GM23338 (cell line): ENCODE data around the gene TBKBP1. TPM values are rescaled to one million over a fixed set of nuclear protein-coding genes. Genes with fewer than 3 reads are reported as not detected.

Experiments
- ATAC-seq: fragments of 200-7000 bp; cut with Tn5 transposase; 3 replicates; pipeline ENCODE4 v1.9.1; 2020
- DNase-seq: peaks from one replicate; pipeline ENCODE4 v3.0.0-alpha.2; 2015; ENCODE audit warnings: low spot score
- H2AFZ ChIP-seq: fragments of 200-600 bp; sonication (generic); 2 replicates; pipeline ENCODE4 v1.8.0; 2016; ENCODE audit warnings: antibody characterized with exemption, mild to moderate bottlenecking, moderate library complexity
- H3F3A ChIP-seq: fragments of 200-600 bp; sonication (generic); replicated peaks from 2 replicates; pipeline ENCODE4 v1.8.0; 2017; ENCODE audit warnings: antibody characterized with exemption, mixed run types, low read depth
- H3K27ac ChIP-seq: fragments of 200-600 bp; sonication (generic); 2 replicates; pipeline ENCODE4 v1.6.1; 2016; ENCODE audit warnings: low read depth
- H3K27me3 ChIP-seq: fragments of 200-600 bp; sonication (generic); 2 replicates; pipeline ENCODE4 v1.8.0; 2016; ENCODE audit warnings: mild to moderate bottlenecking, mixed run types, moderate library complexity; ENCODE audit not compliant: insufficient read depth
- H3K36me3 ChIP-seq: fragments of 200-600 bp; sonication (generic); 2 replicates; pipeline ENCODE4 v1.8.0; 2016; ENCODE audit warnings: mild to moderate bottlenecking; ENCODE audit not compliant: insufficient read depth
- H3K4me1 ChIP-seq: fragments of 200-600 bp; sonication (generic); 2 replicates; pipeline ENCODE4 v1.8.0; 2016; ENCODE audit warnings: mild to moderate bottlenecking, moderate library complexity; ENCODE audit not compliant: insufficient read depth
- H3K4me2 ChIP-seq: fragments of 200-600 bp; sonication (generic); 2 replicates; pipeline ENCODE4 v1.7.1; 2017; ENCODE audit warnings: mixed run types
- H3K4me3 ChIP-seq: fragments of 200-600 bp; sonication (generic); 2 replicates; pipeline ENCODE4 v1.6.1; 2016; ENCODE audit warnings: mixed run types
- H3K79me2 ChIP-seq: fragments of 200-600 bp; sonication (generic); replicated peaks from 2 replicates; pipeline ENCODE4 v1.8.0; 2017; ENCODE audit warnings: mild to moderate bottlenecking; ENCODE audit not compliant: insufficient read depth
- H3K9me2 ChIP-seq: fragments of 200-600 bp; sonication (generic); 2 replicates; pipeline ENCODE4 v1.8.0; 2017; ENCODE audit not compliant: insufficient read depth
- H4K20me1 ChIP-seq: fragments of 200-600 bp; sonication (generic); replicated peaks from 2 replicates; pipeline ENCODE4 v1.8.0; 2017; ENCODE audit warnings: mild to moderate bottlenecking; ENCODE audit not compliant: insufficient read depth
- H3K27ac Mint-ChIP-seq: 2 replicates; pipeline ENCODE4 v1.8.0; 2020; ENCODE audit warnings: inconsistent platforms, mild to moderate bottlenecking, moderate library complexity, mixed read lengths
- H3K27me3 Mint-ChIP-seq: 3 replicates; pipeline ENCODE4 v1.8.0; 2022; ENCODE audit warnings: low read depth, mild to moderate bottlenecking, moderate library complexity, mixed read lengths, inconsistent platforms; ENCODE audit not compliant: insufficient read depth, poor library complexity
- H3K36me3 Mint-ChIP-seq: 3 replicates; pipeline ENCODE4 v1.8.0; 2021; ENCODE audit warnings: low read depth, mild to moderate bottlenecking, inconsistent platforms, moderate library complexity, mixed read lengths
- H3K4me1 Mint-ChIP-seq: 3 replicates; pipeline ENCODE4 v1.8.0; 2020; ENCODE audit warnings: mild to moderate bottlenecking, inconsistent platforms, mixed read lengths
- H3K4me3 Mint-ChIP-seq: 3 replicates; pipeline ENCODE4 v1.8.0; 2021; ENCODE audit warnings: moderate library complexity, mild to moderate bottlenecking, inconsistent platforms, mixed read lengths
- H3K9me3 Mint-ChIP-seq: 3 replicates; pipeline ENCODE4 v1.8.0; 2020; ENCODE audit warnings: moderate library complexity, mild to moderate bottlenecking, inconsistent platforms, mixed read lengths
- CREB1 ChIP-seq: fragments of 250-450 bp; sonication (Bioruptor Pico); IDR thresholded peaks from 2 replicates; pipeline ENCODE4 v1.5.0; 2020; ENCODE audit warnings: low read depth, mild to moderate bottlenecking, moderate library complexity
- CTCF ChIP-seq, 2 experiments: fragments of 200-600 bp in 1 of 2; sonication (generic) in 1 of 2; conservative IDR thresholded peaks; 2 replicates each; pipeline versions ENCODE4 v1.5.1 to v1.6.1; 2016 to 2017; ENCODE audit warnings: antibody characterized with exemption in 2 of 2, low read depth in 2 of 2, mild to moderate bottlenecking in 2 of 2, moderate library complexity in 1 of 2
- ETS1 ChIP-seq: IDR thresholded peaks from 2 replicates; pipeline ENCODE4 v1.6.1; 2016; ENCODE audit warnings: antibody characterized with exemption
- EZH2 ChIP-seq: fragments of 200-600 bp; sonication (generic); IDR thresholded peaks from one replicate; pipeline ENCODE4 v1.8.0; 2017; ENCODE audit warnings: antibody characterized with exemption, mild to moderate bottlenecking, low read depth; ENCODE audit not compliant: unreplicated experiment
- EZH2phosphoT487 ChIP-seq: fragments of 200-600 bp; sonication (generic); IDR thresholded peaks from one replicate; pipeline ENCODE4 v1.8.1; 2018; ENCODE audit warnings: antibody characterized with exemption; ENCODE audit not compliant: unreplicated experiment
- JUNB ChIP-seq: IDR thresholded peaks from one replicate; pipeline ENCODE4 v1.6.1; 2016; ENCODE audit warnings: antibody characterized with exemption; ENCODE audit not compliant: unreplicated experiment
- NANOG ChIP-seq: IDR thresholded peaks from 2 replicates; pipeline ENCODE4 v1.6.1; 2016; ENCODE audit warnings: antibody characterized with exemption, borderline replicate concordance
- POLR2AphosphoS5 ChIP-seq: IDR thresholded peaks from 2 replicates; pipeline ENCODE4 v1.6.1; 2016; ENCODE audit warnings: antibody characterized with exemption, low read depth
- REST ChIP-seq: IDR thresholded peaks from one replicate; pipeline ENCODE4 v1.6.1; 2018; ENCODE audit warnings: antibody characterized with exemption; ENCODE audit not compliant: unreplicated experiment
- STAT1 ChIP-seq: IDR thresholded peaks from one replicate; pipeline ENCODE4 v1.6.1; 2016; ENCODE audit warnings: antibody characterized with exemption; ENCODE audit not compliant: unreplicated experiment
- ZNF114 ChIP-seq: fragments of 250-450 bp; sonication (Bioruptor Pico); IDR thresholded peaks from 2 replicates; pipeline ENCODE4 v1.5.0; 2020; ENCODE audit warnings: mild to moderate bottlenecking, moderate library complexity
- ZNF331 ChIP-seq: fragments of 250-450 bp; sonication (Bioruptor Pico); IDR thresholded peaks from 2 replicates; pipeline ENCODE4 v1.5.0; 2020; ENCODE audit warnings: low read depth, mild to moderate bottlenecking, moderate library complexity
- ZNF462 ChIP-seq: fragments of 250-450 bp; sonication (Bioruptor Pico); IDR thresholded peaks from 2 replicates; pipeline ENCODE4 v1.5.0; 2020; ENCODE audit warnings: mild to moderate bottlenecking, moderate library complexity
- polyA plus RNA-seq: library from polyadenylated mRNA; unstranded; fragments of >200 nt; fragmentation: Nextera tagmentation; extraction: Ambion mirVana; gene quantifications from 2 replicates; pipeline ENCODE4 v1.2.1, GENCODE V29; 2016
- total RNA-seq: library from RNA; depleted of rRNA; stranded (reverse); fragments of >200 nt; shearing (Covaris generic); gene quantifications from 2 replicates; pipeline ENCODE4 v1.2.3, GENCODE V29; 2014

The TBKBP1 gene
- total and polyA plus RNA-seq, 2 experiments from 2014 or later: 2.5 to 12.1 TPM

- H3K4me1 Mint-ChIP-seq: peaks cover 33% of the 10 kb centered on the region
- peak overlapping the region; percentile 88 for H3K27ac Mint-ChIP-seq
- Histone ChIP-seq H4K20me1 (0 out of 2 replicates have a peak, but pooled peaks cover 3% of the 10 kb centered on the region), H3K36me3 (no peaks in the 10 kb centered on the region), H3K27ac (peak overlapping the region; percentile 84), H3F3A (0 out of 2 replicates have a peak, but pooled peaks cover 11% of the 10 kb centered on the region), H3K4me1 (peaks cover 23% of the 10 kb centered on the region), H3K27me3 (peaks cover 8% of the 10 kb centered on the region; the same call in 1 of the 2 replicates), H3K9me2 (no peaks in the 10 kb centered on the region), H3K4me3 (peak overlapping the region; percentile 93), H3K4me2 (peak overlapping the region; percentile 85), H3K79me2 (no peaks in the 10 kb centered on the region), H2AFZ (peak overlapping the region; percentile 45; the same call in 1 of the 2 replicates)
- H3K27me3 Mint-ChIP-seq: peaks cover 11% of the 10 kb centered on the region
- H3K9me3 Mint-ChIP-seq: no peaks in the 10 kb centered on the region
- no peaks in the 10 kb centered on the region; the same call in 1 of the 3 replicates for H3K36me3 Mint-ChIP-seq
- H3K4me3 Mint-ChIP-seq: peak overlapping the region; percentile 83
- no peak for TF ChIP-seq JUNB
- TF ChIP-seq STAT1: no peak
- TF ChIP-seq REST: no peak
- TF ChIP-seq EZH2phosphoT487: no peak
- no peak for TF ChIP-seq CTCF (conservative IDR thresholded peaks at IDR 0.05; ENCODE audit: low read depth in 2 of 2)
- TF ChIP-seq EZH2: no peak
- TF ChIP-seq POLR2AphosphoS5: no peak
- no peak for TF ChIP-seq ZNF462 (CRISPR knock-in tag)
- no peak for TF ChIP-seq CREB1 (CRISPR knock-in tag)
- no peak for TF ChIP-seq ETS1
- TF ChIP-seq NANOG: no peak
- no peak for TF ChIP-seq ZNF114 (CRISPR knock-in tag)
- TF ChIP-seq ZNF331: no peak
- ATAC-seq: peak; percentile 1; the same call in 2 of the 3 replicates
- DNase-seq: peak; percentile 43
Observed at GRCh38 chr17:47692895-47693730, 848 bp upstream of the TBKBP1 start.
